H1 (cell line): Measurements from ENCODE around the gene SDR39U1.

Experiments
- SP1 ChIP-seq: IDR thresholded peaks from 2 replicates; pipeline ENCODE4 v1.6.1; 2011; ENCODE audit warnings: low read depth, low read length
- TF ChIP-seq, protein P1 (sequence below), 3 experiments: IDR thresholded peaks; 1 replicate in 2 of 3; 2 replicates in 1 of 3; pipeline versions ENCODE4 v1.5.1 to v1.6.1; 2011; ENCODE audit warnings: low read length in 3 of 3, mild to moderate bottlenecking in 3 of 3, inconsistent platforms in 2 of 3, low read depth in 1 of 3, moderate library complexity in 1 of 3; ENCODE audit not compliant: insufficient read depth in 1 of 3; ENCODE audit errors: control extremely low read depth in 1 of 3

DNA sequence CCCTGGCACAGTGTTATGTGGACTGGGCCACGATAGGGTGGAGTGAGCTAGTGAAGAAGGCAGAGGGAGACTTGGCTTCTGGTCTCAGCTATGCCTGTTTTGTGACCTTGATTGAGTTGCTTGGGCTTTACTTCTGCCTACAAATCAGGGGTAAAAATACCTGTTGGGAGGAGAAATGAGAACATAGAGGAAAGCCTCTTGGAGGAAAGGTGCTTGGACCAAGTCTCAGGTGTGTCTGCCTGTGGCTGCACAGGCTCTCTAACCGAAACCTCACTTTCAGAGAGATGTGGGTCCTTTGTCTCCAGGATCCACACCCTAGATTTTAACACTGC lies 4.9 kb downstream of the SDR39U1 start:
- no peak for TF ChIP-seq SP1
- TF ChIP-seq, protein P1, sequence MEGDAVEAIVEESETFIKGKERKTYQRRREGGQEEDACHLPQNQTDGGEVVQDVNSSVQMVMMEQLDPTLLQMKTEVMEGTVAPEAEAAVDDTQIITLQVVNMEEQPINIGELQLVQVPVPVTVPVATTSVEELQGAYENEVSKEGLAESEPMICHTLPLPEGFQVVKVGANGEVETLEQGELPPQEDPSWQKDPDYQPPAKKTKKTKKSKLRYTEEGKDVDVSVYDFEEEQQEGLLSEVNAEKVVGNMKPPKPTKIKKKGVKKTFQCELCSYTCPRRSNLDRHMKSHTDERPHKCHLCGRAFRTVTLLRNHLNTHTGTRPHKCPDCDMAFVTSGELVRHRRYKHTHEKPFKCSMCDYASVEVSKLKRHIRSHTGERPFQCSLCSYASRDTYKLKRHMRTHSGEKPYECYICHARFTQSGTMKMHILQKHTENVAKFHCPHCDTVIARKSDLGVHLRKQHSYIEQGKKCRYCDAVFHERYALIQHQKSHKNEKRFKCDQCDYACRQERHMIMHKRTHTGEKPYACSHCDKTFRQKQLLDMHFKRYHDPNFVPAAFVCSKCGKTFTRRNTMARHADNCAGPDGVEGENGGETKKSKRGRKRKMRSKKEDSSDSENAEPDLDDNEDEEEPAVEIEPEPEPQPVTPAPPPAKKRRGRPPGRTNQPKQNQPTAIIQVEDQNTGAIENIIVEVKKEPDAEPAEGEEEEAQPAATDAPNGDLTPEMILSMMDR (IDR thresholded peaks at IDR 0.05; ENCODE audit: control extremely low read depth in 1 of 3, insufficient read depth in 1 of 3, low read depth in 1 of 3, low read length in 3 of 3) = no peak
